LoVo (cell line): ENCODE data around the gene CYCS.

Experiments used
- DNase-seq: peaks from one replicate; pipeline ENCODE4 v3.0.0-alpha.2; 2016; ENCODE audit warnings: low spot score

Gene CYCS

GRCh38 chr7:25125137-25125946 is at the start of gene CYCS:
Gene CYCS (minus strand): TSS chr7:25125260. CDS start chr7:25124119, 1,141 bp downstream.
- DNase-seq, result peak; percentile 100

GRCh38 chr7:25173184-25173583 is 48.1 kb upstream of the CYCS start:
- no peak for DNase-seq

GRCh38 chr7:25171516-25171915 is 46.5 kb upstream of the CYCS start:
- no peak for DNase-seq

- no peak for DNase-seq
Measured at GRCh38 chr7:25171071-25171470, 46.0 kb upstream of the CYCS start.

DNA sequence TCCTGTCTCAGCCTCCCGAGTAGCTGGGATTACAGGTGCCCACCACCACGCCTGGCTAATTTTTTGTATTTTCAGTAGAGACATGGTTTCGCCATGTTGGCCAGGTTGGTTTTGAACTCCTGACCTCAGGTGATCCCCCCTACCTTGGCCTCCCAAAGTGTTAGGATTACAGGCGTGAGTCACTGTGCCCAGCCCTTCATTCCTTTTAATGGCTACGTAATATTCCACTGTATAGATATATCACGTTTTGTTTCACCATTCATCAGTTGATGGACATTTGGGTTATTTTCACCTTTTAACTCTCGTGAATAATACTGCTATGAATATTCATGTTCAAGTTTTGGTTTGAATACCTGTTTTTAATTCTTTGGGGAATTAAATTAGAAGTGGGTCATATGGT is 44.6 kb upstream of the CYCS start:
- no peak for DNase-seq

DNA sequence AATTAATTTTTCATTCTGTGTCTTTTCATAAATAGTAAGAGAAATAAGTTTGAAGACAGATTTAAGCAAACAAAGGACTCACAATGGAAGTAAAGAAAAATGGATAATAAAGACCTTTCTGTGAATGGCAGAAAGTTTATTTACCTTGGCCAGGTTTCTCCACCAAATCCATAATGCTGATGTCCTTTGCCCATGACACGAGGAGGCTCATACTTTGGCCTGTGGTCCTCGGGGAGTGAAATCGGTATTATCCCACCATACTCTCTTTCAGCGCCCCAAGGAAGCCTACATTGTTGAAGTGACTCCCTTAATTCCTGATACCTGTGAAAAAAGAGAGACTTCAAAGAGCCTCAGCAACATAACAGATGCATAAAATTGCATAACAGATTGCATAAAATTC is 43.1 kb upstream of the CYCS start:
- no peak for DNase-seq

DNA sequence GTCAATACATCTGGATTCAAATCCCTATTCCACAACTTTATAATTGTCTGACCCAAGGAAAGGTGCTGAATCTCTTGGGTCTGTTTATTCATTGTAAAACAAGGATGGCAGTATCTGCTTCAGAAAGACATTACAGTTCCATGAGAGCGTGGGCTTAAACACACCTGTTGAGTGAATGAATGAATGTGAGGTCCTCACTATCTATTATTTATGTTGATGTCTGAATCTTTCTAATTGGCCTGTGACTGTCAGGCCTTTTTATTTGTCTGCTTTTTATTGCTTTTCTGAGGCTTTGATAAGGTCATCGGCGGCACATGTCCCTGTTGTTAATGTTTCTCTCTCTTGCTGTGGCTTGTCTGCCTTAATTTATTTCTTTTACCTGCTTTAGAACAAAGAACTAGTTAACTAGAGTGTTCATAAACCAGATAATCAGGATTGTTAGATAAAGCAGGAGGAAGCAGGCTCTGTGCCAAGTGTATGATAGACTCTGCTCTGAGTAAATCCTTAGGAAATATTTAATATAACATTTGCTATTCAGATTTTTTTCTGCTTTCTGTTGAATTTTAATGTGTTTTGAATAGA is 42.3 kb upstream of the CYCS start:
- DNase-seq, result peak; percentile 34

GRCh38 chr7:25159983-25160596 is 35.0 kb upstream of the CYCS start:
- DNase-seq, result peak; percentile 61

GRCh38 chr7:25158966-25159365 is 33.9 kb upstream of the CYCS start:
- no peak for DNase-seq

DNA sequence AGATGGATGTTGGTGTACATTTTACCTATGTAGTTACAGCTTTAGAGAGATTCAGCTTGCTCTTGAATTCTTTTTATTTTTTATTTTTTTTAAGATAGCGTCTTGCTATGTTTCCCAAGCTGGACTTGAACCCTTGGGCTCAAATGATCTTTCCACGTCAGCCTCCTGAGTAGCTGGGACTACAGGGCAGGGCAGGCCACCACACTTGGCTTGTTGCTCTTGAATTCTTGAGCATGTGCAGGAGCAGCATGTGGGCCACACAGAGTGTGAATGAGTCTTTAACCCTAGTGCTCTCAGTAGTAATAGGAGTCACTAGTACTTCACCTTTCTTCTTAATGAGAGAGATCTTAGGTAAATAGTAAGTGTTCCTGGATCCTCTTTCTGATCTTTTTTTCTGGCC is 26.7 kb upstream of the CYCS start:
- DNase-seq, result no peak

GRCh38 chr7:25149836-25150235 is 24.8 kb upstream of the CYCS start:
- DNase-seq, result no peak

DNA sequence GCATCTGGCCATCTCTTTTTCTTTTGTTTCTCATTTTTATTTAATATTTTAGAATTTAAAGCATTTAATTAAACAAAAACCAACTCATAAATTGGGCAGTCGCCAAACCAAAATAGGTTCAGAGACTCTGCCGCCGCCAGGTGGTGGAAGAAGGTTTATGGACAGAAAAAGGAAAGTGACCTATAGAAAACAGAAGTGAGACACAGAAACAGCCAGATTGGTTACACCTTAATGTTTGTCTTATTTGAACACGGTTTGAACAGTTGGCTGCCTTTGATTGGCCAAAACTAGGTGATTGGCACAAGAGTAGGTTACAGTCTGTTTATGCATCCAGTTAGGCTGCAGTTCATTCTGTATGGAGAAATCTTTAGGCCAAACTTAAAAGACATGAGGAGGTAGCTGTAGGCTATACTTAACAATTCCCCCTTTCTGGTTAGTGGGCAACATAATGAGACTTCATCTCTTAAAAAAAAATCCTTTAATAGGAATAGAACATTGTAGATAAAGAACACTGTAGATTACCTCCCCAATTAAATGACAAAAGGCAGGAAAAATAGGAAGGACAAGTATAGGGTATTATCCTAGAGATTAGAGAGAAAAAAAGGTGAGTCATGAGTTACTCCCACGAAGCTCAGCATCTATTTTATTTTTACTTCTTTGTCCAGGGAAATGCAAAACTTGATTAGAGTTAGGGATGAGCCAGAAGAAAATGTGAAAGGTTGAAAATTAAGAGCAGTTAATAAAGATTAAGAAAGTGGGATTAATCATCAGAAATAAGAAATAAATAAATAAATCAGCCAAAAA is 23.9 kb upstream of the CYCS start:
- DNase-seq, result no peak

DNA sequence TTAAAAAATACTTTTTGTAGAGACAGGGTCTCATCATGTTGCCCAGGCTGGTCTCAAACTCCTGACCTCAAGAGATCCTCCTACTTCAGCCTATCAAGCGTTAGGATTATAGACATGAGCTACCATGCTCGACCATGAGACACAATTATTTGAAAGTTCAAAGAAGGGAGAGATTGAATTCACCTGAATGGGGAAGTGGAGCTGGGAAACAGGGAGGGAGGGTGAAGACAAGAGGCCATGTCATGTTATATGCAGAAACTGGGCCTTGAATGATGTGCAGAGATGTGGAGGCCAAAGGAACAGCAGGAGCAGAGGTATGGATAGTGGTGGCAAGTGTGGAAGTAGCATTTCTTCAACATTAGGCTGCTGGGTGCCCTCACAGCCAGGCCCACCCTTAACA is 18.7 kb upstream of the CYCS start:
- no peak for DNase-seq

- no peak for DNase-seq
Measured at GRCh38 chr7:25139536-25139935, 14.5 kb upstream of the CYCS start.

- DNase-seq, result no peak
Measured at GRCh38 chr7:25134358-25135010, 9.4 kb upstream of the CYCS start.

GRCh38 chr7:25132430-25132829 is 7.4 kb upstream of the CYCS start:
- no peak for DNase-seq

DNA sequence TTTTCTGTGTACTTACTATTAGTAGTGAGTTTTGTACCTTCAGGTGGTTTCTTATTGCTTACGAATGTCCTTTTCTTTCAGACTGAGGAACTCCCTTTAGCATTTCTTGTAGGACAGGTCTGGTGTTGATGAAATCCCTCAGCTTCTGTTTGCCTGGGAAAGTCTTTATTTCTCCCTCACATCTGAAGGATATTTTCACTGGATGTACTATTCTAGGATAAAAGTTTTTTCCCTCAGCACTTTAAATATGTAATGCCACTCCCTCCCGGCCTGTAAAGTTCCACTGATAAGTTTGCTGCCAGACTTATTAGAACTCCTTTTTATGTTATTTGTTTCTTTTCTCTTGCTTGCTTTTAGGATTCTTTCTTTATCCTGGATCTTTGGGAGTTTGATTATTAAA is 1.7 kb upstream of the CYCS start:
- DNase-seq, result no peak

GRCh38 chr7:25124465-25125136 is 459 bp downstream of the CYCS start:
- DNase-seq, result peak; percentile 28

DNA sequence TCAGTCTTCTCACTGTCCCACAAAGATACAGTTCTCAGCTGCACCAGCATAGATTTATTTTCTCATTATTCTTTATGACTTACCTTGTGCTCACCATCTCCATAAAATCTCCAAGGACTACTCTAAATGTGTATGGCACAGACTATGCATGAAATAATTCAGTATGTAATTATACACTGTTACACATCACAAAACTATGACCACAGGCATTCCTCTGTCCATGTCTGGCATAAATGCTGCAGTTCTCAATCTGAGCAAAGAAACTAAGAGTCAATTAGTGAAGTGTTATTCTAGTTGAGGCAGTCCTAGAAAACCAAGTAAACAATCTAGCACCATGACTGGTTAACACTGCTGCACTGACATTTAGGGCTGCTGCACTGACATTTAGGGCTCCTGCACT is 2.7 kb downstream of the CYCS start:
- DNase-seq, result no peak

DNA sequence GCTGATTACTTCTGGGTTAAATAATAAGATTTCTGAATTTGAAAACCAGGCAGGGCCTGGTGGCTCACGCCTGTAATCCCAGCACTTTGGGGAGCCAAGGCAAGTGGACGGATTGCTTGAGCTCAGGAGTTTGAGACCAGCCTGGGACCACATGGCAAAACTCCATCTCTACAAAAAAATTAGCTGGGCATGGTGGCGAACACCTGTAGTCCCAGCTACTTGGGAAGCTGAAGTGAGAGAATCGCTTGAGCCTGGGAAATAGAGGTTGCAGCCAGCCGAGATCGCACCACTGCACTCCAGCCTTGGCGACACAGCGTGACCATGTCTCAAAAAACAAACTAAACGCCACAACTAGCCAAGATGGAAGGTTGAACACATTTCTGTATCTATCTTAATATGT is 3.5 kb downstream of the CYCS start:
- DNase-seq, result no peak

DNA sequence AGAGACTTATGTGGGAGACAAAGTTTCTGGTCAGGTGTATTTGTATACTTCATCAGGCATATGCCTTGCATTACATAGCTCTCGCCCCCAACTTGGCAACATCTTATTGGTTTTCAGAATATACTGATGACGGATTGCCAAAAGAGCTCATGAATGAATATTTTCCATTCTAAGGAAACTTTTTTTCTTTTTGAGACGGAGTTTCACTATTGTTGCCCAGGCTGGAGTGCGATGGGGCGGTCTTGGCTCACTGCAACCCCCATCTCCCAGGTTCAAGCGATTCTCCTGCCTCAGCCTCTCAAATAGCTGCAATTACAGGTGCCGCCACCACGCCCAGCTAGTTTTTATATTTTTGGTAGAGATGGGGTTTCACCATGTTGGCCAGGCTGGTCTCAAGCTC is 6.0 kb downstream of the CYCS start:
- DNase-seq, result no peak
